Stomach (tissue), 4 donors: ENCODE measurements around the gene PGM5.

Experiments used
- CTCF ChIP-seq, 7 experiments: fragments of 450-650 bp in 4 of 7; fragments of 200-600 bp in 3 of 7; sonication (generic) in 3 of 7; IDR thresholded peaks; one replicate each; pipeline ENCODE4 v1.5.1; 2016 to 2019; ENCODE audit warnings: antibody characterized with exemption in 7 of 7, control low read depth in 2 of 7, mild to moderate bottlenecking in 1 of 7
- POLR2A ChIP-seq, 4 donors: fragments of 450-650 bp; IDR thresholded peaks; one replicate each; pipeline ENCODE4 v1.6.1; 2016; ENCODE audit warnings: antibody characterized with exemption in 4 of 4, control low read depth in 2 of 4, mild to moderate bottlenecking in 1 of 4, moderate library complexity in 1 of 4
- POLR2AphosphoS5 ChIP-seq, 3 donors: sonication (generic); formaldehyde crosslinking; IDR thresholded peaks; one replicate each; pipeline ENCODE4 v1.6.1; 2016; ENCODE audit warnings: antibody characterized with exemption in 3 of 3

GRCh38 chr9:68513385-68513784 is 157.0 kb downstream of the PGM5 start:
- TF ChIP-seq CTCF (IDR thresholded peaks at IDR 0.05): no peak
- TF ChIP-seq POLR2AphosphoS5 (IDR thresholded peaks at IDR 0.05): no peak
- TF ChIP-seq POLR2A (IDR thresholded peaks at IDR 0.05): no peak
